K562 (cell line): ENCODE data around the gene GATC.

Experiments used
- BHLHE40 ChIP-seq: IDR thresholded peaks from 2 replicates; pipeline ENCODE4 v1.6.1; 2011; ENCODE audit warnings: low read length, improper control_type of control experiment
- CBX8 ChIP-seq: fragments of 200-600 bp; sonication (generic); IDR thresholded peaks from 2 replicates; pipeline ENCODE4 v1.6.1; 2012; ENCODE audit warnings: borderline replicate concordance, mixed run types, low read depth, mild to moderate bottlenecking, moderate library complexity, mixed read lengths, low read length, control low read depth, inconsistent platforms; ENCODE audit not compliant: poor library complexity, severe bottlenecking; ENCODE audit errors: extremely low read depth
- CTCF ChIP-seq, 3 experiments: IDR thresholded peaks in 2 of 3; conservative IDR thresholded peaks in 1 of 3; 2 replicates each; pipeline ENCODE4 v1.5.1; 2011 to 2012; ENCODE audit warnings: low read length in 3 of 3, mild to moderate bottlenecking in 3 of 3, control low read depth in 2 of 3, improper control_type of control experiment in 1 of 3, inconsistent platforms in 1 of 3, low read depth in 1 of 3, mixed read lengths in 1 of 3, moderate library complexity in 1 of 3; ENCODE audit not compliant: insufficient read depth in 2 of 3
- FOSL1 ChIP-seq: fragments of 200-800 bp; sonication (Bioruptor generic); conservative IDR thresholded peaks from 2 replicates; pipeline ENCODE4 v1.6.1; 2016; ENCODE audit warnings: missing genetic modification characterization, missing compliant biosample characterization
- HSF4 ChIP-seq: fragments of 250-450 bp; sonication (Bioruptor Pico); IDR thresholded peaks from 2 replicates; pipeline ENCODE4 v2.1.2; 2022; ENCODE audit warnings: mild to moderate bottlenecking, moderate library complexity, borderline replicate concordance
- KLF10 ChIP-seq: fragments of 250-450 bp; sonication (Bioruptor Pico); IDR thresholded peaks from 2 replicates; pipeline ENCODE4 v1.6.1; 2021; ENCODE audit warnings: matching md5 sums
- MAX ChIP-seq: sonication (generic); formaldehyde crosslinking; IDR thresholded peaks from 2 replicates; pipeline ENCODE4 v1.9.0; 2022; ENCODE audit warnings: mild to moderate bottlenecking, missing genetic modification reagents
- PHTF2 ChIP-seq: fragments of 250-450 bp; sonication (Bioruptor Pico); IDR thresholded peaks from 2 replicates; pipeline ENCODE4 v1.5.0; 2021; ENCODE audit warnings: mild to moderate bottlenecking
- POLR2A ChIP-seq: fragments of 450-650 bp; conservative IDR thresholded peaks from 2 replicates; pipeline ENCODE4 v1.6.1; 2016
- TAF1 ChIP-seq: IDR thresholded peaks from 2 replicates; pipeline ENCODE4 v1.6.1; 2011; ENCODE audit warnings: mild to moderate bottlenecking, low read length, moderate library complexity; ENCODE audit not compliant: insufficient read depth, control insufficient read depth, severe bottlenecking; ENCODE audit errors: extremely low read depth
- TBL1XR1 ChIP-seq, 2 experiments: IDR thresholded peaks; 2 replicates each; pipeline ENCODE4 v1.6.1; 2012; ENCODE audit warnings: improper control_type of control experiment in 2 of 2, low read length in 2 of 2, mild to moderate bottlenecking in 1 of 2
- TF ChIP-seq, protein P1 (sequence below): sonication (generic); formaldehyde crosslinking; IDR thresholded peaks from 2 replicates; pipeline ENCODE4 v1.8.1; 2022; ENCODE audit warnings: missing genetic modification reagents

GRCh38 chr12:120490833-120491512 is 44.7 kb downstream of the GATC start:
- TF ChIP-seq KLF10 (CRISPR knock-in tag) (no peak), CBX8 (no peak), HSF4 (no peak), FOSL1 (tag) (no peak), PHTF2 (CRISPR knock-in tag) (no peak), MAX (CRISPR knock-in tag) (no peak), TBL1XR1 (IDR thresholded peaks at IDR 0.05; ENCODE audit: low read length in 2 of 2) (no peak), BHLHE40 (no peak), CTCF (IDR thresholded peaks at IDR 0.05 in 2 of 3, conservative IDR thresholded peaks at IDR 0.05 in 1 of 3; ENCODE audit: insufficient read depth in 2 of 3, low read depth in 1 of 3, low read length in 3 of 3) (no peak), POLR2A (no peak), TAF1 (no peak)
- TF ChIP-seq, protein P1, sequence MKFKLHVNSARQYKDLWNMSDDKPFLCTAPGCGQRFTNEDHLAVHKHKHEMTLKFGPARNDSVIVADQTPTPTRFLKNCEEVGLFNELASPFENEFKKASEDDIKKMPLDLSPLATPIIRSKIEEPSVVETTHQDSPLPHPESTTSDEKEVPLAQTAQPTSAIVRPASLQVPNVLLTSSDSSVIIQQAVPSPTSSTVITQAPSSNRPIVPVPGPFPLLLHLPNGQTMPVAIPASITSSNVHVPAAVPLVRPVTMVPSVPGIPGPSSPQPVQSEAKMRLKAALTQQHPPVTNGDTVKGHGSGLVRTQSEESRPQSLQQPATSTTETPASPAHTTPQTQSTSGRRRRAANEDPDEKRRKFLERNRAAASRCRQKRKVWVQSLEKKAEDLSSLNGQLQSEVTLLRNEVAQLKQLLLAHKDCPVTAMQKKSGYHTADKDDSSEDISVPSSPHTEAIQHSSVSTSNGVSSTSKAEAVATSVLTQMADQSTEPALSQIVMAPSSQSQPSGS: no peak
